PFSK-1 (cell line): ENCODE results near the gene NME9.

Experiments used
- FOXP2 ChIP-seq: optimal IDR thresholded peaks from 2 replicates; pipeline ENCODE3; 2011; ENCODE audit warnings: borderline replicate concordance, control low read depth, inconsistent platforms; ENCODE audit not compliant: insufficient read depth; ENCODE audit errors: extremely low read length, extremely low read depth
- POLR2AphosphoS5 ChIP-seq: IDR thresholded peaks from 2 replicates; pipeline ENCODE4 v1.6.1; 2012; ENCODE audit warnings: low read depth, mild to moderate bottlenecking, control low read depth, low read length, moderate library complexity
- REST ChIP-seq, 2 experiments: IDR thresholded peaks; 2 replicates each; pipeline versions ENCODE4 v1.6.1 to v1.8.0; 2011 to 2012; ENCODE audit warnings: low read depth in 2 of 2, low read length in 2 of 2, control low read depth in 1 of 2, inconsistent platforms in 1 of 2, mild to moderate bottlenecking in 1 of 2, moderate library complexity in 1 of 2; ENCODE audit not compliant: insufficient read depth in 1 of 2
- SIN3A ChIP-seq: IDR thresholded peaks from 2 replicates; pipeline ENCODE4 v1.6.1; 2012; ENCODE audit warnings: mild to moderate bottlenecking, low read length, moderate library complexity, borderline replicate concordance; ENCODE audit not compliant: insufficient read depth
- TAF1 ChIP-seq: IDR thresholded peaks from 2 replicates; pipeline ENCODE4 v1.6.1; 2012; ENCODE audit warnings: low read length, control low read depth, borderline replicate concordance; ENCODE audit not compliant: insufficient read depth

Gene NME9

GRCh38 chr3:138351151-138351550 is 21.5 kb upstream of the NME9 start:
- TF ChIP-seq REST (IDR thresholded peaks at IDR 0.05; ENCODE audit: insufficient read depth in 1 of 2, low read depth in 2 of 2, low read length in 2 of 2) (no peak), POLR2AphosphoS5 (no peak), TAF1 (no peak), FOXP2 (no peak), SIN3A (no peak)

- no peak for TF ChIP-seq SIN3A
- no peak for TF ChIP-seq POLR2AphosphoS5
- TF ChIP-seq FOXP2, result no peak
- TF ChIP-seq REST (IDR thresholded peaks at IDR 0.05; ENCODE audit: insufficient read depth in 1 of 2, low read depth in 2 of 2, low read length in 2 of 2), result no peak
- no peak for TF ChIP-seq TAF1
Observed at GRCh38 chr3:138349926-138350665, 20.4 kb upstream of the NME9 start.

- TF ChIP-seq SIN3A (no peak), POLR2AphosphoS5 (no peak), TAF1 (no peak), FOXP2 (no peak), REST (IDR thresholded peaks at IDR 0.05; ENCODE audit: insufficient read depth in 1 of 2, low read depth in 2 of 2, low read length in 2 of 2) (no peak)
Observed at GRCh38 chr3:138348754-138349739, 19.4 kb upstream of the NME9 start.

GRCh38 chr3:138347960-138348753 is 18.5 kb upstream of the NME9 start, which contains the start of gene MRAS:
TSS of gene MRAS (plus strand) at chr3:138348579. CDS start at chr3:138372884, 24,305 bp downstream.
- TF ChIP-seq FOXP2 (no peak), SIN3A (no peak), REST (IDR thresholded peaks at IDR 0.05; ENCODE audit: insufficient read depth in 1 of 2, low read depth in 2 of 2, low read length in 2 of 2) (no peak), TAF1 (no peak), POLR2AphosphoS5 (no peak)
